GM18873 (cell line): Measurements from ENCODE around the gene DNAAF1.
"Not testable (repeated sequence)": the region's sequence is repeated elsewhere in the genome, so short reads cannot be mapped to it uniquely, and the experiment has no call there.

ENCODE experiments used
- ATAC-seq: cut with Tn5 transposase; IDR thresholded peaks from one replicate; pipeline ENCODE4 v1.9.1; 2021; ENCODE audit warnings: mild to moderate bottlenecking, moderate library complexity, moderate number of reproducible peaks; ENCODE audit not compliant: unreplicated experiment, low FRiP score

Gene DNAAF1

GRCh38 chr16:84205123-84205522, 60.0 kb downstream of the DNAAF1 start:
- ATAC-seq: not testable (repeated sequence)

GRCh38 chr16:84205976-84206691, 61.0 kb downstream of the DNAAF1 start:
- ATAC-seq: no peak

GRCh38 chr16:84207251-84207650, 62.1 kb downstream of the DNAAF1 start:
- no peak for ATAC-seq

- no peak for ATAC-seq
These were observed 62.8 kb downstream of the DNAAF1 start for GRCh38 chr16:84207879-84208278.

- ATAC-seq: no peak
These were observed 64.9 kb downstream of the DNAAF1 start for GRCh38 chr16:84209989-84210388.

GRCh38 chr16:84212154-84212553, 67.0 kb downstream of the DNAAF1 start:
- no peak for ATAC-seq

- ATAC-seq: no peak
These were observed 67.5 kb downstream of the DNAAF1 start for GRCh38 chr16:84212631-84213030.

GRCh38 chr16:84214451-84215066, 69.5 kb downstream of the DNAAF1 start:
- no peak for ATAC-seq

- ATAC-seq: no peak
These were observed 70.4 kb downstream of the DNAAF1 start for GRCh38 chr16:84215531-84215930.

- not testable (repeated sequence) for ATAC-seq
These were observed 71.0 kb downstream of the DNAAF1 start for GRCh38 chr16:84216144-84216543.

GRCh38 chr16:84218176-84218823, 73.2 kb downstream of the DNAAF1 start:
- ATAC-seq: no peak

- ATAC-seq: no peak
These were observed 73.8 kb downstream of the DNAAF1 start for GRCh38 chr16:84218956-84219355.

- ATAC-seq: no peak
These were observed 75.7 kb downstream of the DNAAF1 start for GRCh38 chr16:84220851-84221250.

GRCh38 chr16:84223456-84223855, 78.3 kb downstream of the DNAAF1 start:
- no peak for ATAC-seq

- no peak for ATAC-seq
These were observed 79.4 kb downstream of the DNAAF1 start for GRCh38 chr16:84224554-84224953.

- no peak for ATAC-seq
These were observed 80.0 kb downstream of the DNAAF1 start for GRCh38 chr16:84225126-84225525.

- no peak for ATAC-seq
These were observed 80.5 kb downstream of the DNAAF1 start for GRCh38 chr16:84225571-84225970.

- no peak for ATAC-seq
These were observed 80.9 kb downstream of the DNAAF1 start for GRCh38 chr16:84226026-84226425.
